ENCODE data around the gene GHRL. TPM values are rescaled to one million over a fixed set of nuclear protein-coding genes. Genes with fewer than 3 reads are reported as not detected.

GHRL gene
- total RNA-seq, 4 donors from 2014 or later: 0.80 TPM; not detected in 3

GRCh38 chr3:10335871-10336622 lies 43.3 kb upstream of the GHRL start:
- Histone ChIP-seq H3K4me1 (no peaks in the 10 kb centered on the region), H3K9me3 (no peaks in the 10 kb centered on the region), H3K27ac (no peak overlapping the region), H3K36me3 (no peaks in the 10 kb centered on the region), H3K27me3 (peaks cover 6% of the 10 kb centered on the region), H3K4me3 (no peak overlapping the region)
- peak in 1 of 2 donors; percentile 56 for DNase-seq (ENCODE audit: low spot score in 2 of 2)
- 81% methylated on average over 21 of the region's 29 CpGs for WGBS
- no peak for TF ChIP-seq POLR2A (IDR thresholded peaks at IDR 0.05)
- no peak for TF ChIP-seq CTCF (IDR thresholded peaks at IDR 0.05)
- TF ChIP-seq EP300 (IDR thresholded peaks at IDR 0.05): no peak

DNA sequence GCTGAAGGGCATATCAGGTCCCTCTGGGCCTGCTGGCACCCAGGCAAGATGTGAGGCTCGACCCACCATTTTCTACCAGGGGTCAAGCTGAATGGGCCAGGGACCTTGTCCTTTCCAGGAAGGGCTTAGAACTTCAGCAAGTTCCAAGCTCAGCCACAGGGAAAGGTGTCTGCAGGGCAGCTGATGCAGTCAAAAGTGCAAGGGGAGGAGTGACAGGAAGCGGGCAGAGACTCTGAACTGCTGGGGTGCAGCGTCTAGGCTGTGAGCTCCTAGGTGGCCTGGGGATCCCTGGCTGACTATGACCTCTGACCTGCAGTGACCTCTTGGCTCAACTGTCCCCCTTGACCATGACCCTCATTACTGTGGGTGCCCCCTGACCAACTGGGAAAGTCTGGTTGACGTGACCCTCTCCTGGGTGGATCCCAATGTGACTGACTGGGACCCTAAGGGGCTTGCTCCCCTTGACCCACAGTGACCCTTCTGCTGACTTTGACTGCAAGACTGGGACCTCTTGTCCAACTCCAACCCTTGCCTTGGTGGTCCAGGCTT lies 42.5 kb upstream of the GHRL start:
- H3K27me3 ChIP-seq: peaks cover 10% of the 10 kb centered on the region
- no peaks in the 10 kb centered on the region for H3K9me3 ChIP-seq
- TF ChIP-seq POLR2A (IDR thresholded peaks at IDR 0.05) (no peak), EP300 (IDR thresholded peaks at IDR 0.05) (no peak), POLR2AphosphoS5 (IDR thresholded peaks at IDR 0.05) (no peak), CTCF (IDR thresholded peaks at IDR 0.05) (no peak)
- no peaks in the 10 kb centered on the region for H3K4me1 ChIP-seq
- WGBS: 76% methylated on average over 1 of the region's 4 CpGs
- no peaks in the 10 kb centered on the region for H3K36me3 ChIP-seq
- no peak for DNase-seq (ENCODE audit: low spot score in 2 of 2)
- H3K4me3 ChIP-seq: no peak overlapping the region
- no peak overlapping the region for H3K27ac ChIP-seq

DNA sequence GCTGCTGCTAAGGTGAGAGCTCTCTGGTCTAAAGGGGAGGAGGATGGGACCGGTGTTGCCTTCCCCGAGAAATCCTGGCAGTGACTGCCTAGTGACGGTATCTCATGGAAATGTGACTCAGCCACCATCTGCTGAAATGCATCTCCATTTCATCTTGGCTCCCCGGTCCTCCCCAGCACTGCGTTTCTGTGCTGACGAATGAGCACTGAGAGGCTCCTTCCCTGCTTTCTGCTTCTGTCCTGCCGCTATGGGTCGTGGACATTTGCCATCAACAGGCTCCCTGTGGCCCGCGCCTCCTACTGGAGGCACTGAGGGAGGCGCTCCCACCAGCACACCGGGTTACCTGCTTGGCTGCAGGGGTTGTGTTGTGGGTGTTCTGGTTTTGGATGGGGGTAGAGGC lies 41.7 kb upstream of the GHRL start:
- no peaks in the 10 kb centered on the region for H3K4me1 ChIP-seq
- WGBS: 59% methylated on average over 10 of the region's 12 CpGs
- no peak overlapping the region for H3K27ac ChIP-seq
- H3K9me3 ChIP-seq: no peaks in the 10 kb centered on the region
- H3K4me3 ChIP-seq: no peak overlapping the region
- TF ChIP-seq CTCF (IDR thresholded peaks at IDR 0.05) (no peak), POLR2A (IDR thresholded peaks at IDR 0.05) (no peak)
- peaks cover 18% of the 10 kb centered on the region for H3K27me3 ChIP-seq
- DNase-seq (ENCODE audit: low spot score in 2 of 2): no peak
- no peaks in the 10 kb centered on the region for H3K36me3 ChIP-seq

- TF ChIP-seq POLR2A (IDR thresholded peaks at IDR 0.05) (no peak), CTCF (IDR thresholded peaks at IDR 0.05) (no peak), EP300 (IDR thresholded peaks at IDR 0.05) (no peak), POLR2AphosphoS5 (IDR thresholded peaks at IDR 0.05) (no peak)
- Histone ChIP-seq H3K27ac (no peak overlapping the region), H3K4me3 (no peak overlapping the region), H3K9me3 (no peaks in the 10 kb centered on the region), H3K36me3 (no peaks in the 10 kb centered on the region), H3K4me1 (no peaks in the 10 kb centered on the region), H3K27me3 (peaks cover 22% of the 10 kb centered on the region)
- no peak for DNase-seq (ENCODE audit: low spot score in 2 of 2)
- WGBS: 82% methylated on average over 5 of the region's 11 CpGs
Observed at GRCh38 chr3:10334042-10334441, 41.3 kb upstream of the GHRL start.

DNA sequence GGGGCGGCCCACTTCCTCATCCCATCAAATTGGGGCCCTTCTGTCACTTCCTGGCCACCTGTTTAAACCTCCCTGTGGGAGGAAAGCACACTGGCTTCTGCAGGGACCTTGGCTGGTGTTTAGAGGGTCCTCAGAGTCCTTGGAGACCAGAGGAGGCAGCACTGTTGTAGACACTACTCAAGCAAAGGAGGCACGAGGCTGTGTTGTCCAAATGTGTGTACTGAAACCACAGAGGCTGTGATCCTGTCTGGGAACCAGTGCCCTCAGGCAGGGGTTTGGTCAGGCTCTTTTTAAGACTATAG lies 40.6 kb upstream of the GHRL start:
- Histone ChIP-seq H3K27me3 (peaks cover 30% of the 10 kb centered on the region), H3K9me3 (no peaks in the 10 kb centered on the region), H3K4me3 (no peak overlapping the region), H3K27ac (no peak overlapping the region), H3K36me3 (no peaks in the 10 kb centered on the region), H3K4me1 (no peaks in the 10 kb centered on the region)
- no peak for DNase-seq (ENCODE audit: low spot score in 2 of 2)
- WGBS: 75% methylated on average over 2 of the region's 2 CpGs
- no peak for TF ChIP-seq POLR2AphosphoS5 (IDR thresholded peaks at IDR 0.05)
- TF ChIP-seq EP300 (IDR thresholded peaks at IDR 0.05): no peak
- TF ChIP-seq POLR2A (IDR thresholded peaks at IDR 0.05): no peak
- no peak for TF ChIP-seq CTCF (IDR thresholded peaks at IDR 0.05)
